ENCODE measurements around the gene HSFX4.
"Not testable (repeated sequence)": the region's sequence is repeated elsewhere in the genome, so short reads cannot be mapped to it uniquely, and the experiment has no call there.

- TF ChIP-seq CTCF (conservative IDR thresholded peaks at IDR 0.05; ENCODE audit: low read depth in 2 of 2); POLR2AphosphoS5 (IDR thresholded peaks at IDR 0.05; ENCODE audit: low read depth); EZH2 (IDR thresholded peaks at IDR 0.05; ENCODE audit: low read depth, unreplicated experiment); EZH2phosphoT487 (IDR thresholded peaks at IDR 0.05; ENCODE audit: unreplicated experiment); JUNB (IDR thresholded peaks at IDR 0.05; ENCODE audit: unreplicated experiment): not testable (repeated sequence)
Measured at GRCh38 chrX:149937328-149937727, 8.0 kb downstream of the HSFX4 start.
